ENCODE results near the gene YAE1. TPM values are rescaled to one million over a fixed set of nuclear protein-coding genes. Genes with fewer than 3 reads are reported as not detected.

Gene YAE1
- total RNA-seq, 1 donor from 2014 or later: 79.3 TPM

DNA sequence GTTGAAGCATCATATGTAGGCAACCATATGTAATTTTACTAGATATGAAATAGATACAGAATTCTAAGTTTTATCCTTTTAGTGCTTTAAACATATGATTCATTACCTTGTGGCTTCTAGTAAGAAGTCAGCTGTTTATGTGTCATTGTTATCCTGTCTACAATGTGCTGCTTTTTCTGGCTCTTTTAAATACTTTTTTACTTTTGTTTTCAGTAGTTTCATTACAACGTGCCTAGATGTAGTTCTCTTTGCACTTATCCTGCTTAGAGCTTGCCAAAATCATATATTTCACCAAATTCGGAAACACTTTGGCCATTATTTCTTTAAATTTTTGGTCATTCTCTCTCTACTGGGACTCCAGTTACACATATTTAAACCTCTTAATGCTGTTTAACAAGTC is 26.4 kb downstream of the YAE1 start:
- Mint-ChIP-seq H3K27ac (no peak overlapping the region), H3K4me1 (peaks cover 5% of the 10 kb centered on the region), H3K27me3 (ENCODE audit: insufficient read depth, low read depth) (no peaks in the 10 kb centered on the region), H3K4me3 (no peak overlapping the region), H3K9me3 (peaks cover 8% of the 10 kb centered on the region), H3K36me3 (no peaks in the 10 kb centered on the region)
- Histone ChIP-seq H3K27me3 (no peaks in the 10 kb centered on the region), H3K36me3 (no peaks in the 10 kb centered on the region), H3K9me3 (ENCODE audit: low read depth) (no peaks in the 10 kb centered on the region), H4K20me1 (ENCODE audit: low read depth) (no peaks in the 10 kb centered on the region), H2AFZ (replicated peaks) (no peak overlapping the region), H3K27ac (no peak overlapping the region), H3K4me3 (no peak overlapping the region), H3K4me1 (peaks cover 9% of the 10 kb centered on the region), H3K79me2 (ENCODE audit: low read depth) (no peaks in the 10 kb centered on the region), H3F3A (ENCODE audit: low read depth) (no peaks in the 10 kb centered on the region), H3K9ac (no peak overlapping the region), H3K4me2 (no peak overlapping the region)
- TF ChIP-seq EZH2phosphoT487 (IDR thresholded peaks at IDR 0.05) (no peak), CTCF (IDR thresholded peaks at IDR 0.05) (no peak), EZH2 (IDR thresholded peaks at IDR 0.05) (no peak)
- DNase-seq (ENCODE audit: low spot score): no peak

- H3K36me3 Mint-ChIP-seq: no peaks in the 10 kb centered on the region
- H3K27me3 Mint-ChIP-seq (ENCODE audit: insufficient read depth, low read depth): no peaks in the 10 kb centered on the region
- H3K4me1 ChIP-seq: no peaks in the 10 kb centered on the region
Measured at GRCh38 chr7:39594988-39595620, 28.9 kb downstream of the YAE1 start.

GRCh38 chr7:39602351-39602750 is 36.1 kb downstream of the YAE1 start:
- Histone ChIP-seq H3K4me2 (no peak overlapping the region), H3K27me3 (no peaks in the 10 kb centered on the region), H3K4me3 (no peak overlapping the region), H3K9me3 (ENCODE audit: low read depth) (no peaks in the 10 kb centered on the region), H3K36me3 (no peaks in the 10 kb centered on the region), H3K27ac (no peak overlapping the region), H4K20me1 (ENCODE audit: low read depth) (no peaks in the 10 kb centered on the region), H3F3A (ENCODE audit: low read depth) (no peaks in the 10 kb centered on the region), H2AFZ (replicated peaks) (no peak overlapping the region), H3K79me2 (ENCODE audit: low read depth) (no peaks in the 10 kb centered on the region), H3K9ac (no peak overlapping the region), H3K4me1 (no peaks in the 10 kb centered on the region)
- H3K4me1 Mint-ChIP-seq: peaks cover 4% of the 10 kb centered on the region
- H3K27ac Mint-ChIP-seq: no peak overlapping the region
- no peaks in the 10 kb centered on the region for H3K36me3 Mint-ChIP-seq
- no peaks in the 10 kb centered on the region for H3K27me3 Mint-ChIP-seq (ENCODE audit: insufficient read depth, low read depth)
- no peaks in the 10 kb centered on the region for H3K9me3 Mint-ChIP-seq
- H3K4me3 Mint-ChIP-seq: no peak overlapping the region
- TF ChIP-seq EZH2 (IDR thresholded peaks at IDR 0.05) (no peak), CTCF (IDR thresholded peaks at IDR 0.05) (no peak), EZH2phosphoT487 (IDR thresholded peaks at IDR 0.05) (no peak)
- no peak for DNase-seq (ENCODE audit: low spot score)

More at GRCh38 chr7:39594988-39595620, 28.9 kb downstream of the YAE1 start:
- H3K4me1 Mint-ChIP-seq: no peaks in the 10 kb centered on the region
- Histone ChIP-seq H3K4me2 (no peak overlapping the region), H3K27me3 (no peaks in the 10 kb centered on the region), H3F3A (ENCODE audit: low read depth) (no peaks in the 10 kb centered on the region), H3K36me3 (no peaks in the 10 kb centered on the region), H3K9ac (no peak overlapping the region), H4K20me1 (ENCODE audit: low read depth) (no peaks in the 10 kb centered on the region), H3K9me3 (ENCODE audit: low read depth) (no peaks in the 10 kb centered on the region), H3K4me3 (no peak overlapping the region), H3K79me2 (ENCODE audit: low read depth) (no peaks in the 10 kb centered on the region), H2AFZ (replicated peaks) (no peak overlapping the region), H3K27ac (no peak overlapping the region)
- H3K4me3 Mint-ChIP-seq: no peak overlapping the region
- DNase-seq (ENCODE audit: low spot score): no peak
- TF ChIP-seq EZH2phosphoT487 (IDR thresholded peaks at IDR 0.05): no peak
- no peak for TF ChIP-seq EZH2 (IDR thresholded peaks at IDR 0.05)
- TF ChIP-seq CTCF (IDR thresholded peaks at IDR 0.05): no peak
- H3K9me3 Mint-ChIP-seq: peaks cover 8% of the 10 kb centered on the region
- no peak overlapping the region for H3K27ac Mint-ChIP-seq
